ENCODE measurements around the gene WNT9B.

The WNT9B gene

DNA sequence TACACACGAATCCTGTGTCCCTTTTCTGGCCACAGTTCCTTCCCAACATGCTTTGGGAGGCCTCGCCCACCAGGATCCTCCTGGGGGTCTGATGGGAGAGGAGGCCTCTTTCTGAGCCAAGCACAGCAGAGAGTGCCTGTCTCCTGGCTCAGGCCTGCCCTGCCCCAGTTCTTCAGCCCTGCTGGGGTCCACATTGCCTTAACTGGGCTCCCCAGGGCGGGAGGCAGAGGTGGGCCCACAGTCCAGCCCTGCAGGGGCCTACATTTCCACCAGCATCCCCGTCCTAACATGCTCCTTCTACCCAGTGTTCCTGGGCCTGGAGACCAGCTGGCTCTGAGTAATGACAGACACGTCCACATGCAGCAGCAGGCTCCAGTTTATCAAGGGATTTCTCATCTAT, 29.6 kb downstream of the WNT9B start:
- no peak for DNase-seq (ENCODE audit: low read depth in 2 of 2)

GRCh38 chr17:46882666-46883065, 31.3 kb downstream of the WNT9B start:
- no peak for DNase-seq (ENCODE audit: low read depth in 2 of 2)

GRCh38 chr17:46883871-46884520, 32.6 kb downstream of the WNT9B start:
- DNase-seq (ENCODE audit: low read depth in 2 of 2) = no peak

DNA sequence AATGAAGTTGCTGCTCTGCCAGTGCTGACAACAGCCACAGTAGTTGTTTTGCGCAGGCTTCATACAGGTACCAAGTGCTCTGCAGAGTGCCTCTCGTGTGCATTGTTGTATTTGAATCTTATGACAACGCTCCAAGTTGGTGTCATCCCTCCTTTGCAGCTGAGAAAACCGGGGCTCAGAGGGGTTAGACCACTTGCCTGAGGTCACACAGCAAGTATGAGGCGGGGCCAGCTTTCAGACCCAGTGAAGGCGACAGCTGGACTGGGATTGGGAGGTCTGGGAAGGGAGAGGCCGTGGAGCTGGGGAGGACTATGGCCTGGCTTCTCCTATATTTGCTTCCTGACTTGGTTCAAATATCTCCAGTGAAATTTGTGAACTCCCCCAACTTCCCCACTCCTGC, 33.2 kb downstream of the WNT9B start:
- DNase-seq (ENCODE audit: low read depth in 2 of 2) = no peak

- DNase-seq (ENCODE audit: low read depth in 2 of 2) = no peak
These were observed 34.3 kb downstream of the WNT9B start for GRCh38 chr17:46885415-46886309.

DNA sequence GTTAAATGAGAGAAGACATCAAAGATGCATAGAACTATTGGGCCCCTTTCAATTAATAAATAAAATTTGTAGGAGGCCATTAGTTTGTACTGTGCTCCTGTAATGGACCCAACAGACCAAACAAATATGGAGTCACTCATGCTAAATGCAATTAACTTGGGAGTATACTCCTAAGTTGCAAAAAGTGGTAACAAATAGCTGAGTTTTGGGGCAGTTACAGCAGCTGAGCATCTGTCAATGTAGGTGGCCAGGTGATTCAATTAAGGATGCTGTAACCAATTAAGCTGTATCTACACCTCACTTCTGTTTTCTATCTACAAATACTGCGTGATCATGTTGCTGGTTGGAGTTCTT, 34.9 kb downstream of the WNT9B start:
- no peak for DNase-seq (ENCODE audit: low read depth in 2 of 2)

DNA sequence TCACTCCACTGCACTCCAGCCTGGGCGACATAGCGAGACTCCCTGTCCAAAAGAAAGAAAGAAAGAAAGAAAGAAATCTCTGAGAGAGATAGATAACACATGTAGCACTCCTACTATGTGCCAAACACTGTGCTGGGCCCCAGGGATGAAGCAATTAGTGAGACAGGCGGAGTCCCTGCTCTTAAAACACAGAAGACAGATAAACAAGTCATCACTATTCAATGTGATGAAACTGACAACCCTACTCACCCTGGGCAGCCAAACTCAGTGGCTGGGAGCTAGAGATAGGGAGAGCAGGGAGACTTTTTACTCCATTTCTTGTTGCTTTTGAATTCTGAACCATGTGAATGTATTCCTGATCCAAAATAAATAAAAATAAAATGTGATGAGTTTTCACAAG, 36.3 kb downstream of the WNT9B start:
- no peak for DNase-seq (ENCODE audit: low read depth in 2 of 2)

DNA sequence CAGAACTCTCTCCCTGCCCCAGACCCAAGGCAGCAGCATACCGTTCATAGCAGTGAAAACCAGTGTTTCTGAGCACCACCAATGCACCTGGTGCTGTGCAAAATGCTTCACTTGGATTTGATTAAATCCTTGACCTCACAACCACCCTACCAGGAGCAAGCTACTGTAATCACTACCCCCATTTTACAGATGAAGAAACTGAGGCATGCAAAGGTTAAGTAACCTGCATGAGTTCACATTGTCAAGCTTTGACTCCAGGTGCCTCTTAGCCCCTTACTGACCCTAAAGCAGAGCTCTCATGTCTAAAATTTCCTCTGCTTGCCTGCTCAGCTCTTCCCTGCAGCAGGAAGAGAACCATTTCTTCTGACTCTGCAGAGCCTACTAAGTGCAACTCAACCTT, 37.3 kb downstream of the WNT9B start:
- no peak for DNase-seq (ENCODE audit: low read depth in 2 of 2)

DNA sequence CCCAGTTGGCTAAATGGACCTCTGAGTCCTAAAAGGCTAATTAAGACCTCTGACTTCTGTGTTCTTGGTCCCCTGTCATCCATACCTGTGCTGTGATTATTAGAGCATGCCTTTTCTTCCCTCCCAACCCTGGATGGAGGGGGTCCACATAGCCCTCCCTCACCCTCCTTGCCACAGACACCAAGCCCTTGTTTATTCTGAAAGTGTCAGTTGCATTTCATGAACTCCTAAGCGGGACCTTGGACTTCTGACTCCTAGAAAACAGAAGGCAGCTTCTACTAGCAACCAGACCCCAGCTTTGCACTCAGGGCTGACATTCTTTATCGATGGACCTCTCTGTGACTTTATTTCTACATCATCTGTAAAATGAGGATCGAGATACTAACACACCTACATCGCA, 38.1 kb downstream of the WNT9B start:
- DNase-seq (ENCODE audit: low read depth in 2 of 2) = no peak

DNA sequence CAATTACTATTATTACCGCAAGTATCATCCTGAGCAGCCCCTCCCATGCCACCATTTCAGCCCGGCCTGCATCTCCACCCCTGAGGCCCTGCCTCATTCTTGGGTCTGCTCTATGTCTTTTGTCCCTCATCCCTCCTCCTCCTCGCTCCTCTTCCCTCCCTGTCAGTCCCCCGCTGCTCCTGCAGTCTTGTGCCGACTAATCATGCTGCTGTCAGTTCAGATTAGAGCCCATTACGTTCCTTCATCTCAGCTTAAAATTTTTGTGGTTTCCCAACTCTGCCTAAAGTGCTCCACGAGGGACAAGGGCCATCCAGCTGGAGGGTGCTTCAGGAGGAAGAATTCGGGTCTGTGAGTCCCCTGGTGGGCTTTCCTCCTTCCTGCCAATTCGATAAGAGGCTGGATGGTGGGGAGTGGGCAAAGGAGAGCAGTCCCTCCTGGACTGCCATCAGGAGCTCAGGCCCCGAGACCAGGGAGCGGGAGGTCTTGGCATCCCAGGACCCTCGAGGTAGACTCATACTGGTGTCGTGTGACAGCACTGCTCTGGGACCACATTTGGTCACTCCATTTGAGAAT, 38.7 kb downstream of the WNT9B start:
- no peak for DNase-seq (ENCODE audit: low read depth in 2 of 2)

GRCh38 chr17:46890638-46891037, 39.3 kb downstream of the WNT9B start:
- DNase-seq (ENCODE audit: low read depth in 2 of 2) = no peak

- DNase-seq (ENCODE audit: low read depth in 2 of 2) = no peak
These were observed 40.9 kb downstream of the WNT9B start for GRCh38 chr17:46892192-46892703.

DNA sequence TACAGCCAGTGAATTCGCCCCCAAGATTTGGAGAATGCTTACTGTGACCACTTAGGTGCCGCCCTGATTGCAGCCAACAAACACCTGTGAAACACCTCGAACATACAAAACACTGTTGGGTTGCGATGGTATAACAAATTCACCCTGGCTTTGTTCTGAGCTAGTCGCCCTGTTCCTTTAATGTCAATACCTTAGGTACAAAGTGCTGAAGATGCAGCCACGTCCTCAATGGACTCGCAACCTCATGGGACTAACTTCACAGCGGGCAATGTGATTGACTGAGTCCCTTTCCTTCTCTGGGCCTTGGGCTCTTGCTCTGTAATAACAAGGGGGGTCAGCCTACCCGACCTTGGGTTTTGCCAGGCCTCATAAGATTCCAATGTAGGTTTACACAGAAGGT, 42.6 kb downstream of the WNT9B start:
- no peak for DNase-seq (ENCODE audit: low read depth in 2 of 2)

DNA sequence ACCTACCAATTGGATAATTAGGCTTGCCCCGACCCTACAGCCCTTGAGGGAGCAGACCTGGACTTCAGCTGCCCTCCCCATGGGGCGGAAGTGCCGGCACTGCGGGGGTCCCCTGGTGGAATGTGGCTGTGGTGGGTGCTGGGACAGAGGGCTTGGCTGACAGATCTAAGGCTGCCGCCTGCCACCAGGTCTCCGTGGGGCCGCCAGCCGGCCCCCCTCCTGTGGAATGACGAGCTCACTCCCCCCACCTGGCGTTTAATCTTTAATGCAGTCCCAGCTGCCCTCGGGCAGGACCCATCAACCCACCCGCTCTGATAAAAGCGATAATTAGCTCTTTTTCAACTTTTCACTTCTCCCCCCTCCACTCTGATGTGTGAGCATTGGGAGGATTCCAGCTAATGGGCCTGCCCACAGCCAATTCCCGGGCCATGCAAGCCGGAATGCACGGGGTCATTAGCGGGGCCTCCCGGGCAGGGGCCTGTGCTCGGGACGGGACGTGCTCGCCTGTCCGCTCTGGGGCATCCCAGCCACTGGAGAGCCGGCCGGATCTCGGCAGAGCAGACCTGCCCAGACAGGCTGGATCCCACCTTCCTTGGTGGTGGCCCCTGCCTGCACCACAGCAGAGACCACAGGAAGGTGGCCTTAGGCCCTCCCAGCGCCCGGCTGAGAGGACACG, 43.2 kb downstream of the WNT9B start:
- DNase-seq (ENCODE audit: low read depth in 2 of 2) = no peak

- DNase-seq (ENCODE audit: low read depth in 2 of 2) = no peak
These were observed 43.8 kb downstream of the WNT9B start for GRCh38 chr17:46895171-46895570.

DNA sequence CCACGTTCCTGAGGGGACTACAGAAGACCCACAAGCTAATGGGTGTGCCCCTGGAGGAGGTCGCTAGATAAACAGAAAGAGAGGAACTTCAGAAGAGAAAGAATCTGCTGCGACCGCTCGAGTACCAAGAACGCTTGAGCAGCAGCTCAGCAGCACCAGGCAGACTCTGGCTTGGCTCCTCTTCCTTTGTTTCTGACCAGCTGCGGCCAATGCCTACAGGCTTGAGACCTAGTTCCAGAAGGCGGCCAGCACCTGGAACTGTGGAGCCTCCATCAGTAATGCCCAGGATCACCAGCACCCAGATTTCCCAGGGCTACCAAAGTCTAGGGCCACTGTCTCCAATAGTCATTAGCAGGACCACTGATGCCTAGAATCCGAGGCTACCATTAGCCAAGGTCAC, 45.6 kb downstream of the WNT9B start:
- no peak for DNase-seq (ENCODE audit: low read depth in 2 of 2)

GRCh38 chr17:46898364-46898763, 47.0 kb downstream of the WNT9B start:
- no peak for DNase-seq (ENCODE audit: low read depth in 2 of 2)

DNA sequence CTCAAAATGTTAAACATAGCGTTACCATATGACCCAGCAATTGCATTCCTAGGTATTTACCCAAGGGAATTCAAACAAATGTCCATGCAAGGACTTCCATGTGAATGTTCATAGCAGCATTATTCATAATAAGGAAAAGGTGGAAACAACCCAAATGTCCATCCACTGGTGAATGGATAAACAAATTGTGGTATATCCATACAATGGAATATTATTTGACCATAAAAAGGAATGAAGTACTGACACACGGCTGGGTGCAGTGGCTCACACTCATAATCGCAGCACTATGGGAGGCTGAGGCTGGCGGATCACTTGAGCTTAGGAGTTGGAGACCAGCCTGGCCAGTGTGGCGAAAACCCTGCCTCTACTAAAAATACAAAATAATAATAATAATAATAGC, 47.5 kb downstream of the WNT9B start:
- DNase-seq (ENCODE audit: low read depth in 2 of 2) = no peak

GRCh38 chr17:46901291-46901690, 49.9 kb downstream of the WNT9B start:
- DNase-seq (ENCODE audit: low read depth in 2 of 2) = no peak

DNA sequence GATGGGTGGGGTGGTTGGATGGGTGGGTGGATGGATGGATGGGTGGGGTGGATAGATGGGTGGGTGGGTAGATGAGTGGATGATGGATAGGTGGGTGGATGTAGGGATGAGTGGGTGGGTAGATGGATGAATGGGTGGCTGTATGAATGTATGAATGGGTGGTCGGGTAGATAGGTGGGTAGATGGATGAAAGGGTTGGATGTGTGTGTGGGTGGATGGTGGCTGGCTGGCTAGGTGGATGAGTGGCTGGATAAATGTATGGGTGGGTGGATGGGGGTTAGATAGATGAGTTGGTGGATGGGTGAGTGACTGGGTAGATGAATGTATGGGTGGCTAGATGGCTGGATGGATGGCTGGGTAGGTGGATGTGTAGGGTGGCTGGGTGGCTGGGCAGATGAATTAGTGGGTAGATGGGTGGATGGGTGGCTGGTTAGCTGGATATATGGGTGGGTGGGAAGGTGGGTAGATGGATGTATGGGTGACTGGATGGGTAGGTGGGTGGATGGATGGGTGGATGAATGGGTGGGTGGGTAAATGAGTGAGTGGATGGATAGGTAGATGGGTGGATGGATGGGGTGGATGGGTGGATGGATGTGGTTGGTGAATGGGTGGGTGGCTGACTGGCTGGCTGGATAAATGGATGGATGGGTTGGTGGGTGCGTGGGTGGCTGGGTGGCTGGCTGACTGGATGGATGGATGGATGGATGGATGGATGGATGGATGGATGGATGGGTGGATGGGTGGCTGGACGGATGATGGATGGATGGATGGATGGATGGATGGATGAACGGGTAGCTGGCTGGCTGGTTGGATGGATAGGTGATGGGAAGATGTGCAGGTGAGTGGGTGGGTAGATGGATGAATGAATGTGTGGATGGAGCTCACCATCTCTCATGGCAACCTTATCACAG, 52.6 kb downstream of the WNT9B start:
- no peak for DNase-seq (ENCODE audit: low read depth in 2 of 2)

GRCh38 chr17:46908068-46908737, 56.8 kb downstream of the WNT9B start:
- DNase-seq (ENCODE audit: low read depth in 2 of 2) = no peak
